AG04450 (cell line): Measurements from ENCODE around the gene IFNLR1. TPM values are rescaled to one million over a fixed set of nuclear protein-coding genes. Genes with fewer than 3 reads are reported as not detected.

Experiments
- CTCF ChIA-PET: fragments of 300-600, 350-600 bp; formaldehyde crosslinking; extraction: SDS; loops from one replicate; lab custom pipeline; 2022; ENCODE audit warnings: antibody characterized with exemption, inconsistent platforms; lab: Charles Lee
- POLR2A ChIA-PET: fragments of 350-600 bp; formaldehyde crosslinking; extraction: SDS; loops from one replicate; lab custom pipeline; 2021; ENCODE audit warnings: antibody characterized with exemption, inconsistent platforms; lab: Yijun Ruan, JAX
- DNase-seq: peaks from one replicate; pipeline ENCODE4 v3.0.0-alpha.2; 2011; ENCODE audit warnings: low read depth, low spot score
- H3K27ac ChIP-seq: one replicate; pipeline ENCODE4 v1.5.1; 2012; ENCODE audit warnings: low read depth, low read length, control low read depth
- H3K27me3 ChIP-seq: one replicate; pipeline ENCODE4 v1.6.0; 2012; ENCODE audit warnings: low read length; ENCODE audit not compliant: control insufficient read depth, insufficient read depth
- H3K4me3 ChIP-seq: 2 replicates; pipeline ENCODE4 v1.5.1; 2011; ENCODE audit warnings: mild to moderate bottlenecking, low read depth, low read length, control low read depth
- H3K9me3 ChIP-seq: 2 replicates; pipeline ENCODE4 v1.5.1; 2012; ENCODE audit warnings: low read length; ENCODE audit not compliant: control insufficient read depth, insufficient read depth
- polyA plus RNA-seq: library from polyadenylated mRNA; depleted of rRNA; stranded (reverse); fragments of >200 nt; gene quantifications from 2 replicates; pipeline ENCODE4 v1.2.3, GENCODE V29; 2011
- TF ChIP-seq, protein P1 (sequence below): IDR thresholded peaks from 2 replicates; pipeline ENCODE4 v1.5.1; 2011; ENCODE audit warnings: low read depth, low read length, control low read depth, inconsistent platforms

IFNLR1 gene
- polyA plus RNA-seq, 1 experiment, result not detected

- TF ChIP-seq, protein P1, sequence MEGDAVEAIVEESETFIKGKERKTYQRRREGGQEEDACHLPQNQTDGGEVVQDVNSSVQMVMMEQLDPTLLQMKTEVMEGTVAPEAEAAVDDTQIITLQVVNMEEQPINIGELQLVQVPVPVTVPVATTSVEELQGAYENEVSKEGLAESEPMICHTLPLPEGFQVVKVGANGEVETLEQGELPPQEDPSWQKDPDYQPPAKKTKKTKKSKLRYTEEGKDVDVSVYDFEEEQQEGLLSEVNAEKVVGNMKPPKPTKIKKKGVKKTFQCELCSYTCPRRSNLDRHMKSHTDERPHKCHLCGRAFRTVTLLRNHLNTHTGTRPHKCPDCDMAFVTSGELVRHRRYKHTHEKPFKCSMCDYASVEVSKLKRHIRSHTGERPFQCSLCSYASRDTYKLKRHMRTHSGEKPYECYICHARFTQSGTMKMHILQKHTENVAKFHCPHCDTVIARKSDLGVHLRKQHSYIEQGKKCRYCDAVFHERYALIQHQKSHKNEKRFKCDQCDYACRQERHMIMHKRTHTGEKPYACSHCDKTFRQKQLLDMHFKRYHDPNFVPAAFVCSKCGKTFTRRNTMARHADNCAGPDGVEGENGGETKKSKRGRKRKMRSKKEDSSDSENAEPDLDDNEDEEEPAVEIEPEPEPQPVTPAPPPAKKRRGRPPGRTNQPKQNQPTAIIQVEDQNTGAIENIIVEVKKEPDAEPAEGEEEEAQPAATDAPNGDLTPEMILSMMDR, result no peak
- H3K27me3 ChIP-seq, result peaks cover 42% of the 10 kb centered on the region
- ChIA-PET CTCF (no interaction called here), POLR2A (no interaction called here)
- no peaks in the 10 kb centered on the region; the same call in 1 of the 2 replicates for H3K9me3 ChIP-seq
- no peak overlapping the region for H3K4me3 ChIP-seq
- DNase-seq, result no peak
- H3K27ac ChIP-seq, result no peak overlapping the region
These were observed 47.9 kb downstream of the IFNLR1 start for GRCh38 chr1:24139222-24139489.

- no peak overlapping the region for H3K27ac ChIP-seq
- no peak overlapping the region for H3K4me3 ChIP-seq
- H3K9me3 ChIP-seq, result no peaks in the 10 kb centered on the region; the same call in 1 of the 2 replicates
- H3K27me3 ChIP-seq, result peaks cover 41% of the 10 kb centered on the region
- POLR2A ChIA-PET, result no interaction called here
- TF ChIP-seq, protein P1, result no peak
- CTCF ChIA-PET, result no interaction called here
- DNase-seq, result no peak
These were observed 48.4 kb downstream of the IFNLR1 start for GRCh38 chr1:24138476-24139221.

DNA sequence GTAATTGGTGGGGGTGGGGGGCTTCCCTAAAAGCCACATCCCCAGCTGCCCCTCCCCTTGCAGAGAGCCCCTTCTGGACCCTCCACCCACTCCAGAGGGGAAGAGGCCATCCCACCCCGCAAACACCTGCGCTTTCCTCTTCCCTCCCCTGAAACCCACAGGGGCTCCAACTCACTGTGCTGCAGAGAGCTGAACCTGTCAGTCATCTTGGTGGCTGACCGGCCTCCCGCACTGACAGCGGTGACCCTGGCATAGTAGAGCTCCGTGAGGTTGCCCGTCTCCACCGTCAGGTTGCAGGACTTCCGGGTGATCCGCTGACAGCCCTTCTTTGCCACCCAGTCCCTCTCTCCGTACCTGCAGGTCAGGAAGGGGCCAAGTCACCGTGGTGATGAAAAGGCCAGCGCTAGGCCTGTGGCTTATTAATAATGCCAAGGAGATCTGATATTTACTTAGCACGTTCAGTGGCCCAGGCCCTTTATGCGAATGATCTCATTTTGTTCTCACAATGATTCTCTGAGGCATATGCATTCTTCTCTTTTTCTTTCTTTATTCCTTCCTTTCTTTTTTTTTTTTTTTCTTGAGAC lies 50.0 kb downstream of the IFNLR1 start:
- DNase-seq, result no peak
- Histone ChIP-seq H3K4me3 (no peak overlapping the region), H3K27ac (no peak overlapping the region), H3K27me3 (peaks cover 31% of the 10 kb centered on the region), H3K9me3 (no peaks in the 10 kb centered on the region; the same call in 1 of the 2 replicates)
- ChIA-PET CTCF (no interaction called here), POLR2A (no interaction called here)
- TF ChIP-seq, protein P1, result no peak

- ChIA-PET CTCF (interaction anchor here (2.2 kb wide), 1 partner anchor 16 kb away, joined by 11 read pairs; no protein-coding TSS in a partner anchor), POLR2A (no interaction called here)
- TF ChIP-seq, protein P1, result no peak
- no peak overlapping the region for H3K4me3 ChIP-seq
- no peak for DNase-seq
- H3K27ac ChIP-seq, result no peak overlapping the region
- H3K27me3 ChIP-seq, result peaks cover 24% of the 10 kb centered on the region
- peaks cover 8% of the 10 kb centered on the region for H3K9me3 ChIP-seq
These were observed 52.7 kb downstream of the IFNLR1 start for GRCh38 chr1:24134376-24134775.

DNA sequence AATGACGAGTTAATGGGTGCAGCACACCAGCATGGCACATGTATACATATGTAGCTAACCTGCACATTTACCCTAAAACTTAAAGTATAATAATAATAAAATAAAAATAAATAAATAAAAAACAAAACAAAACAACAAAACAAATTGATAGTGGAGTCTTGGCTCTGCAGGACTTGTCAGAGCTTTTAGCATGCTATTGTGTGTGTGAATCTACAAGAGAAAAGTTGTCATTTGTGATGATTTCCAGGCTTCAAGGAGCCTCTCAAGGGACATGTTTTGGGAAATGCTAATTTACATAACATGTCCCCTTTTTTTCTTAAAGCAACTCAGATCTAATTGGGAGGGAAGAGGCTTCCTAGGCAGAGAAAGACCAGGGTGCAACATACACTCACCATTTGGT lies 53.3 kb downstream of the IFNLR1 start:
- no peak overlapping the region for H3K4me3 ChIP-seq
- POLR2A ChIA-PET, result no interaction called here
- no peak overlapping the region for H3K27ac ChIP-seq
- CTCF ChIA-PET, result interaction anchor here (0.7 kb wide), 1 partner anchor 68 kb away, joined by 3 read pairs; no protein-coding TSS in a partner anchor
- H3K27me3 ChIP-seq, result peaks cover 25% of the 10 kb centered on the region
- no peak for DNase-seq
- TF ChIP-seq, protein P1, result no peak
- peaks cover 8% of the 10 kb centered on the region for H3K9me3 ChIP-seq
